ENCODE results near the gene MED13L.

Gene MED13L

DNA sequence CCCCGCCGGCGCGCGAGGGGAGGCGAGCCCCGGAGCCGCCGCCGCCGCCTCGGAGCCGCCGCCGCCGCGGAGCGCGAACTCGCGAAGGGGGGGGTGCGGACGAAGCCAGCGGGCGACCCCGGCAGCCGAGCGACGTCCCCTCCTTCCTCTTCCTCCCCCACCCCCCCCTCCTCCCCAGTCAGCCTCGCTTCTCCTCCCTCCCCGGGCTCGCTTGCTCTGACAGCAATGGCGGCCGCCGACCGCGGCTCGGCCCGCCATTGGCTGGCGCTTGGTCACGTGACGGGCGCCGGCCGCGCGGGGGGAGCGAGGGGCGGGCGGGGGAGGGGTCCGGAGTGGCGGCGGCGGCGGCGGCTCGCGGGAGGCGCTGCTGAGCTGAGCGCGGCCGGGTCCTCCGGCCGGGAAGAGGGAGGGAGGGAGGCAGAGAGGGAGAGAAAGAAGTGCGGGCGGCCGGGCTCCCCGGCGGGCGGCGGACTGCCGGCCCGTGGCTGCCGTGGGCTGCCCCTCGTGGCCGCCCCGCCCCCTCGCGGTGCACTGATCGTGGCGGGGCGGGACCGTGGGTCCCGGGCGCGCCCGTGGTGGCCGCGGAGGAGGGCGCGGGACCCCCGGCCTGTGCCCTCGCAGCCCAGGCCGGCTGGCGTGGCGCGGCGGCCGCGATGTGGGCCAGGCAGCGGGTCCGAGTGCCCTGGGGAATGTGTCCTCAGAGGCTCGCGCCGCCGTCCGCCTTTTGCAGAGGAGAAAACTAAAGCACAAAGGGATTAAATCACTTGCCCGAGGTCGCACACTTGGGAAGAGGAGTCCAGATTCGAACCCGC is at the start of gene MED13L:
Gene MED13L, minus strand, starts transcription at position 227 of the 812 bp plus-strand sequence. CDS start 562 bp downstream, outside the sequence.
- peak; percentile 98 for DNase-seq (ENCODE audit: low spot score)

DNA sequence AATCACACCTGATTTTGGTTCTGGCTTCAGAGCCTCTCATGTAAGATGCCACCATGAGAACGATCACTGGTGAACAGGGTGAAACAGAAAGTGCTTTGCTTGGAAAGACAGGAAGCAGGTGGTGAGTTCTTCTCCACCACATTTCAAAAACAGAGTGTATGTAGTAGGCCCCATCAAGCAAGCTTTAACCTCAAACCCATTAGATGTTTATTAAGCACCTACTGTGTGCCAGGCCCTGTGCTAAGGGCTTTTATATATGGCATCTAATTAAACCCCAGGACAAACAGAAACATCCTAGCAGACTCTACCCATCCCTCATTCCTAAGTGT is 47.8 kb upstream of the MED13L start:
- no peak for DNase-seq (ENCODE audit: low spot score)

DNA sequence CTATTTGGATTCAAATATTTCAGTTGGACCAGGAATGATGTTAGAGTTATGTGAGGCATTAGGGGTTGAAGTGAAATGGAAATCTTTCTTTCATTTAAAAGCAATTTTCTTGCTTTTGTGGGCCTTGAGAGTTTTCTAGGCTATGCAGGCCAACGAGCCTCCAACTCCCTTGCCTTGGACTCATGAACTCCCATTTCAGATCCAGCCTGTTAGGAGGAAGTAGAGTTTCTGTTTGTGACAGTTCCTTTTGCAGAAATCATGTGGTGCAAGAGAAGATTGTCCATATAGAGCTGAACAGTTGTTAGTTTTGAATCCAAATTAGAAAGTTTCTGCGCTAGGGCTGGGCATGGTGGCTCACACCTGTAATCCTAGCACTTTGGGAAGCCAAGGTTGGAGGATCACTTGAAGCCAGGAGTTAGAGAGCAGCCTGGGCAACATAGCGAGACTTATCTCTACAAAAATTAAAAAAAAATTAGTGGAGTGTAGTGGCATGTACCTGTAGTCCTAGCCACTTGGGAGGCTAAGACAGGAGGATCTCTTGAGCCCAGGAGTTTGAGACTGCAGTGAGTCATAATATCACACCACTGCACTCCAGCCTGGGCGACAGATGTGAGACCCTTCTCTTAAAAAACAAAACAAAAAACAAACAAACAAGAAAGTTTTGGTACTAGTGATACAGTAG is 47.3 kb upstream of the MED13L start:
- DNase-seq (ENCODE audit: low spot score), result no peak

DNA sequence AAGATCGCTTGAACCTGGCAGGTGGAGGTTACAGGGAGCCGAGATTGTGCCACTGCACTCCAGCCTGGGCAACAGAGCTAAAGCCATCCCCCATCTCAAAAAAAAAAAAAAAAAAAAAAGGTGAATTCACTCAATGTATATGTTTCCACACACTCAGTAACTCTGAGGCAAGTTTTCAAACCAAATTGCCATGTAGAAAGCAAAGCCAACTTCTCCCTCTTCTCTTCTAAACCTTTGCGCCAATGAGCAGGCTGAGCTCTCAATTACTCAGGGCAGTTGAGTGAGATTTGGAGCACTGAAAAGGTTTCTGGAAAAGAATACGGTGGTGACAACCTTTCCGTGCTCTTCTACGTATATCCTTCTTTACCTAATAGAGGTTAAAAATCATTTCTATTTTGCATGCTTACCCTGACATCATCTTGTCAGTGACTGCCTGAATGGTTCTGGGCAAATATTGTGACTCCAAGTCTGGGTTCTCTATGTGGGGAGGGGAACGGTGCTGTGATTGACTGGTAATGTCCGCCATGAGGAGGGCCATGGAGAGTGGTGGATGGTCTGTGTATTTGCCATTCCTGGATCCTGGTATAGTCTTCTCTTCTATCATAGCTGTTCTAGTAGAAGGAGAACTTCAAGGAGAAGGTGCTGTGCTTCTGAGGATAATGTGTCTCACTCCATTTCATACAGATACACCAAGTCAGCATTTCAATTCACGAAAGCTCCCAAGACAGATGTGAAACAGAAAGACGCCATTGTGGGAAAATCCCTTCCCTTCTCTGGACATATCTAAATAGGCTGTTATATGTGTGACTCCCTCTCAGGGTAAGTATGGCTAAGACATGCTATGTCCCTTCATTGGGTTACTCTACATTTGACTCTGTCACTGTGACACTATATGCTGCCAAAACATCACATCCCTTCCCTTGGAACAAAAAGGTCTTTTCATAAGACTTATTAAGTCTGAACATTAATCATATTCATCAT is 46.2 kb upstream of the MED13L start:
- DNase-seq (ENCODE audit: low spot score), result no peak

DNA sequence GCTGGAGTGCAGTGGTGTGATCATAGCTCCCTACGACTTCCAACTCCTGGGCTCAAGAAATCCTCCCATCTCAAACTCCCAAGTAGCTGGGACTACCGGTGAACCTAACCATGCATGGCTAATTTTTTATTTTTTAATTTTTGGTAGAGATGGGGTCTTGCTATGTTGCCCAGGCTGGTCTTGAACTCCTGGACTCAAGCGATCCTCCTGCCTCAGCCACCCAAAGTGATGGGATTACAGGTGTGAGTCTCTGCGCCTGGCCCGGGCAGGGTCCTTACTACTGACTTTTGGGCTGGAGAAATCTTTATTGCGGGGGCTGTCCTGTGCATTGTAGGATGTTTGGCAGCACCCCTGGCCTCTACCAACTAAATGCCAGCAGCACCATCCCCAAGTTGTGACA is 44.4 kb upstream of the MED13L start:
- no peak for DNase-seq (ENCODE audit: low spot score)

DNA sequence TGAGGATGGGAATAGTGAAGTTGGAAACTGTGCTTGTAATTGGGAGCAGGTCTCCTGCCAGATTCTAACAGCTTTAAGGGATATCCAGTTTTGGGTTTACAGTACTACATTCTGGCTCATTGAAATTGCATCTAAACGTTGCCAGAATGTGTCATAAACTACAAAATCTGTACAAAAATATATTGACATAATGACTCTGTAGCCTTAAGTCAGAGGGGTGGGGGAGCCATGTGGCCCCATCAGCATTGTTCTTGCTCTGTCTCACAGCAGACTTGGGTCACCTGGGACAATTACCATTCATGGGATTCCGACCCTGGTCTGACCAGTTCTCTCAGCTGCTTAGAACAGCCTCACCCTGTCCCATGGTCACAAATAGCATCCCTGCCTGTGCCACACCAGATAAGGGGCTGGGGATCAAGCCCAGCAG is 43.3 kb upstream of the MED13L start:
- DNase-seq (ENCODE audit: low spot score), result no peak

DNA sequence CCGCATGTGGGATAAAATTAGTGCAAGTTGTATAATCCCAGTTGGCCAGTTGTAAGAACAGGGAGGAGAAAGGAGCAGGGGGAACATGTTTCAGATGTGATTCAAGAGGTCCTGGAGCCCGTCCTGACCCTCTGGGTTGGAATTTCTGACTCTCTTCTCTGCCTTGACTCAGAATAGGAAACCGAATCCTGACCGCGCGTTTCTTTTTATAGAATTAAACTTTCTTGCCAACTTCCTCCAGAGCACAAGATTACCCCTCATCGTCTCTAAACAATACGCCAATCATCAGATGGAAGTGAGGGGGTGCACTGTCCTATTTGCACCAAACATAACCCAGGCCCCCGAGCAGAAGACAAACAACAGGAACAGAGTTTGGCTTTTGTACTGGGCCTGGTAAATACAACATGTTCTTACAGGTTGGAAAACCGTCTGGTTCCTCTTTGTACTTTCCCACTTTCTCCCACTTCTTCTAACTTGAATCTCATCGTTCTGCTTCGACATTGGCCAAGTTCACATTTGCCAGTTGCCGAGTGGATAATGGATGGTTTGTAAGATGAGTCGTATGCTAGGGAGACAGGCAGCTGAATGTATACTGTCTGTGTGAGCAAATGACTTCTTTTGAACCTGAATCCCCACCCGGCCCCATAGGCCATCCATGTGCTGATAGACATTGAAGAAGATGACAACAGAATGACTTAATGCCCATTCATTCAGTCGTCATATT is 42.6 kb upstream of the MED13L start:
- DNase-seq (ENCODE audit: low spot score), result no peak

DNA sequence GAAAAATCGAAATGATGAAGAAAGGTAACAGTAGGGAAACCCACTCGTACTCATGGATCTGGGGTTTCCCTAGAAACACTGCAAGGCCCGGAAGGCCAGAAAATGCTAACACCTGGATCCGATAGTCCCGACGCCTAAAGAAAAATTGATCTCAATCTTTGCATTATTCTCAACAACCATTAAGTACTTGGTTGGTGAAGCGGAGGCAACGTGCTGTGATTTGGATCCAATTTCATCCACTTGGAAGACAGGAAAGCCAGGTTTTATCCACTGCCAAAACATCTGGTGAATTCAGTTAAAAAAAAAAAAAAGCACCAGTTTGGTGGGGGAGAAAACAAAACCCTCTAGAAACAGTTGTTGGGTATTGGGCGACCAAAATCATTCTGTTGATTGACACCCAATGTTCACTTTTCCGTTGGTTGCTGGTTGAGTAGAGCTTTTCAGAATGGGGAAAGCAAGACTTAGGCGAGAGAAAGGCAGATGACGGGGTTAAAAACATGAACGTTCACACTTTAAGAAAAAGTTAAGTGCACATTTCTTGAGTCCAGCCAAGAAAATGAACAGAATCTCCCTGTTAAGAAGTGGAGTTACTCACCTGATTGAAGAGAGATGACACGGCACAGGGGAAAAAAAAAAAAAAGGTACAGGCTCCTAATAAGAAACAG is 41.9 kb upstream of the MED13L start:
- no peak for DNase-seq (ENCODE audit: low spot score)

DNA sequence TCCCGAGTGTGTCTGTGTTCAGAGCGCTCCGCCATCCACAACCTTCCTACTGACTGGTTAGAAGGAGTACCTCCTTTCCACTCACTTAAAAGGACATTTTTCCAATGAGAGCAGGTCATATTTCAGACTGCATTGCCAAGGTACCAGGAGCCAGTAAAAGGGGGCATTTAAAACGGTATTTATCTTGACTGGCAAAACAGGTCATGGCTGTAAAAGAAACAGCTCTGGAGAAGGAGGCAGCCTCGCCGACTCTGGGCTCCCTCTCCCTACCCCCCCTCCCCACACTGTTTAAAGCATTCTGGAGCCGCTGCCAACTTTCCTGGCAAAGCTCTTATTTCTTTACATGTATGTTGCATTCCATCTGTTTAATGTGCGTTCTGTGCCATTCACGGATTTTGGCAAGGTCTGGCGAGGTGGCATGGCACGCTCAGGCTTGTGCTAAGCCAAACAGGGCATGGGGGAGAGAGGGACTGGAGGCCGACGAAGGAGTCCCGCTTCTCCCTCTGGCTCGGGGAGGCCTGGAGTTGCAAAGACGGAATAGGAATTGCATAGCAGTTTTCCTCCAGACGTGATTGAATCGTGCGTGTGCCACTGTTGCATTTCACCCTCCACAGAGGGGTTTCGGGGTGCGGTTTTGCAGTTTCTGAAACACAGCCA is 41.2 kb upstream of the MED13L start:
- no peak for DNase-seq (ENCODE audit: low spot score)

DNA sequence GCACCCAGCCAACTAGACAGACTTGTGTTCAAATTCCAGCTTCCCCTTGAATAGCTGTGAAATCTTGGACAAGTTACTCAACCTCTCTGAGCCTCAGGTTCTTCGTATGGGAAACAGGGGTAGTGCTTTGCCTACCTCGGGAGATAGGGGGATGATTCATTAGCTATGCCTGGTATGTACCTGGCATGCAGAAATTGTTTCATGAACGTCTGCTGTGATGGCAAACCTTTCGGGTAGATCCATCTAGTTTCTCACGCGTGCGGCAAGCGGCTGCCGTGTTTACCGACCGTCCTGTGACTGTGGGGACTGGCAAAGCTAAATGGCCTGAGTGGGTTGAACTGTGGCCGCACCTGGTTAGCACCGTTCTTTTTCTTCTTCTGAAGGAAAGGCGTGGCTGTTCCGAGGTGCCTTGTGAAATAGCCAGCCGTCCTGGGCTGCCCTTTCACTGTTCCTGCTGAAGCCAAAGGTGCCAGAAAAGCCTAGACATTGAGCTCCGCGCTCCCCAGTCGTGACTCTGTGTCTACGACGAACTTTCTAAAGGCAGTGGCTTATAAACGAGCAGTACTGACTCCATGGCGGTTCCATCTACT is 40.6 kb upstream of the MED13L start:
- no peak for DNase-seq (ENCODE audit: low spot score)

DNA sequence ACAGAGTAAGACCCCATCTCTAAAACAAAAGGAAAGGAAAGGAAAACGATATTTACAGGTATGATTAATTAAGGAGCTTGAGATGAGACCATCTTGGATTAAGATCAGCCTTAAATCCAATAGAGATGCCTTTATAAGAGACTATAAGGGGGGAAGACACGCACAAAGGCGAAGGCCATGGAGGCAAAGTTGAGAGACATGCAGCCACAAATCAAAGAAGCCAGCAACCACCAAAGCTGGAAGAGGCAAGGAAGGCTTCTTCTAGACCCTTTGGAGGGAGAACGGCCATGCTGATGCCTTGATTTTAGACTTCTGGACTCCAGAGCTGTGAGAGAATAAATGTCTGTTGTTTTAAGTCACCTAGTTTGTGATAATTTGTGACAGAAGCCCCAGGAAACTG is 39.6 kb upstream of the MED13L start:
- DNase-seq (ENCODE audit: low spot score), result no peak

DNA sequence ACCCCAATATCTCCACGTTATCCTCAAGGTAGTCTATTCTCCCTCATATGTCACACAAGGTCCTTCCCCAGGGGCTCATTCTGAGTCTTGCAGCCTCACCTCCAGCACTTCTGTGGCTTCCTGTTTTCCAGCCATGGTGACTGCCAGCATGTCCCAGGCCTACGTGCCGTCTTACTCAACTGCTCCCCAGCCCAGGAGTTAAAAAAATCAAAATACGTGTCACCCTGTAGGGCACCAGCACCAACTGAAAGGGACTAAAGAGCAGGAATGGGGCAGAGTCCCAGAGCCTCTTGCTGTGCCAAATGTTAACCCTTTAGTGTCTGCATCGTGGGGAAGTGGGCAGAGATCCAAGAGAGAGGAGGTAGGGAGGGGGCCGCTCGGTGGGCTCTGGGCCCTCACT is 37.0 kb upstream of the MED13L start:
- DNase-seq (ENCODE audit: low spot score), result no peak

DNA sequence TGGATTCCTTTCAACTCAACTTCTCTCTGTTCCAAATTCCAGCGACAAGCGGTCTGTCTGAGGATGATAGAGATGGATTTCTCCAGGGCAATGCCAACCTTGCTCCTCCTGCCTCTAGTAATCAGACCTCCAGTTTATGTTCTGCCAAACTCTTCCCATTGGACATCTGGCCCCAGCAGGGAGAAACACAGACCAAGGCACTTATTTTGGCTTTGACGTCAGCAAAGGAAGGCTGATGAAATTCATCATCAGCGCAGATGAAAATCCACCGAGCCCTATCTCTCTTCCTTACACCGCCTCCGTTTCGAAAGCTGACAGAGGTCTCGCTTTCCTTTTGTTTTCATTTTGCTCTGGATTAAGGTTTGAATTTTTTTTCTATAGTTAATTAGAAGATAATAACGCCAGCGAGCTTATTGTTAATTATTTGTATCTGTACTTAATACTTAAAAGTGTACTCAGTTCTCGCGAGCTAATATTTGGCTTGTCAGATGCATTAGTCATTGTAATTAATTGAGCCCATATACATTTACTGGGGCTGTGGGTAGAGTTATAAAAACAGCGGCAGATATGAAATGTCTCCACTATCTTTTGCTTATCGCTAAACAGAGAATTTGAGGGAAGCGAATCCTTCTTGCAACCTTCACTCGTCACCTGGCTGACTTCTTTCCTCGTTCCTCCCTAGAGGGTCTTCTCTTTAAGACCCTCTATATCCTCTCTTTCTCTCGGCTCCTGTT is 35.9 kb upstream of the MED13L start:
- no peak for DNase-seq (ENCODE audit: low spot score)

DNA sequence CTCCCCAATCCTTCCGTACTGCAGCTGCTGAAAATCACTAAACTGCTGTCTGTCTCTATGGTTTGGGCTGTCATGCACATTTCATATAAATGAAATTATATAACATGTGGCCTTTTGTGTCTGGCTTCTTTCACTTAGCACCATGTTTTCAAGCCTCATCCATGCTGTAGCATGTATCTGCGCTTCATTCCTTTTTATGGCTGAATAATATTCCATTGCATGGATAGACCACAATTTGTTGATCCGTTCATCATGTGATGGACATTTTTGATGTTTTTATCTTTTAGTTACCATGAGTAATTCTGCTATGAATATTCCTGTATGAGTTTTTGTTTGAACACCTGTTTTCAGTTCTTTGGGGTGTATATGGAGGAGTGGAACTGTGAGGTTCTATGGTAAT is 32.6 kb upstream of the MED13L start:
- DNase-seq (ENCODE audit: low spot score), result no peak

DNA sequence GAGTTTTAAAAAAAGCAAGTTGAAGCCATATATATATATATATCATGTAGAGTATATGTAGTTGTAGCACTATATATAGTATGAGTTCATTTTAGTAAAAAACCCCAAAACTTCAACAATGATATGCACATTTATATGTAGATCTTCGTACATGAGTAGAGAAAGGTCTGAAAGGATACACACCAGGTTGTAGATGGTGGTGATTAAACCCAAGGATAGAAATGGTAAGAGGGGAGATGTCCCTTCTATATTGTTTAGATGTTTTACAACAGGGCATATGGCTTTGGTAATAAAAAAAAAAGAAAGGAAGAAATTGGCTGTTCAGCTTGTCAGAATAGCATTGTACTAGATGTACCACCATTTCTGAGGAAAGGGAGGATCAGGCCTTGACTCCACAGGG is 31.9 kb upstream of the MED13L start:
- no peak for DNase-seq (ENCODE audit: low spot score)

DNA sequence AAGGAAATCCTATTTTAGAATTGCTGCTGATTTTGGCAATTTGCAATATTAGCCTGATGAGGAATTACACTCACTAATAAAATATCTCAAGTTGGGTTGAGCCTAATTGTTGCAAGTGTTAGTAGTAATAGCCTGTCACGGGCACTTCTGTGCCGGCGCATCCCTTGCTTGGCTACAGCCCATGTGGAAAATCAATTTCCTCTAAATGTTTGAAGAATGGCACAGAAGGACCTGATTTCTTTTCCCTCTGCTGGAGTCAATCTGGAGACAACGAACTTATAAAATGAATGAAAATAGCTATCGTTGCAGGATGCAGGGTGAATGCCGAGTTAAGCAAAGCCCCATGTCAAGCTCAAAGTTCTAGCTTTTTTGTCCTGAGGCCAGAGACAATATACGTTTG is 31.2 kb upstream of the MED13L start:
- no peak for DNase-seq (ENCODE audit: low spot score)

DNA sequence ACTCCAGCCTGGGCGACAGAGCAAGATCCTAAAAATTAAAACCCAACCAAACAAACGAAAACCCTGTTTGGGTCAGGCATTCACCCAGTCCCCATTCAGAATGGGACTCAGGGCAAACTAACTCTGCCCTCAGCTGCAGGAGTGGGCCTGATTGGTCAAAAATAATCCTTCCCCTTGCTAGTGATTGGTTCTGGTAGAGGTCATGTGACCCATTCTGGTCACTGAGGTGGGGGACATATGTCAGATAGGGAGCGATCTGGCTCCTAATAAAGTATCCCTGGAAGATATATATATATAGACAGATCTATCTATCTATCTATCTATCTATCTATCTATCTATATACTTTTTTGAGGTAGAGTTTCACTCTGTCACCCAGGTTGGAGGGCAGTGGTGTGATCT is 29.5 kb upstream of the MED13L start:
- no peak for DNase-seq (ENCODE audit: low spot score)

DNA sequence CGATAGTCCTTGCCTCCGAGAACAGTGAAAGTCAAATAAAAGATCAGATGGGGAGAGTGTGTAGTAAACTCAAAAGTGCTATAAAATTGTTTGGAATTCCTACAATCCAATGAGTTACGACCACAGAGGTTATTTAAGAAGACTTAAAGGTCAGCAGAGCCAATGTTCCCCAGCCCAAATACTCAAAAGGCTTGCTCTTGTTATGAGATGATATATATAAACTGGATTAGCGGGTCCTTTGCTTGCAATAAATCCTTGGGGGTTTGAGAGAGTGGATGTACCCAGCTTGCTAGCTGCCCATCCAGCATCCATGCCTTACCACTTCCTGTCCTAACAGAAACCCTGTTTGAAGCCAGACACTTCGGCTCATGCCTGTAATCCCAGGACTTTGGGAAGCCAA is 29.0 kb upstream of the MED13L start:
- DNase-seq (ENCODE audit: low spot score), result no peak

DNA sequence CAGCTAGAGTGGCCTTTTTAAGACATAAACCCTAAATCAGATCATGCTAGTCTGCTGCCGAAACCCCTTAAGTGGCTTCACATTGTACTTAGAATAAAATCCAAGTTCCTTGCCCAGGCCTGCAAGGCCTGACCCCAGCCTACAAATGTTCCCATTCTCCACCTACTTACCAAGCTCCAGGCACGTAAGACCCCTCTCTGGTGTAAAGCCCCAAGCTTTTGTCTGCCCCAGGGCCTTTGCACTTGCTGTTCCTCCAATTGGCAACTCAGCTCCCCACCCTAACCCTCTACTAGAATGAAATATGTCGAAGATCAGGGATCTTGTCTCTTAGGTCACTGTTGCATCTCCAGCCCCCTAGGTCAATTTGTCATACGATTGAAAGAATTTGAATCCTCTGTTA is 27.1 kb upstream of the MED13L start:
- no peak for DNase-seq (ENCODE audit: low spot score)

DNA sequence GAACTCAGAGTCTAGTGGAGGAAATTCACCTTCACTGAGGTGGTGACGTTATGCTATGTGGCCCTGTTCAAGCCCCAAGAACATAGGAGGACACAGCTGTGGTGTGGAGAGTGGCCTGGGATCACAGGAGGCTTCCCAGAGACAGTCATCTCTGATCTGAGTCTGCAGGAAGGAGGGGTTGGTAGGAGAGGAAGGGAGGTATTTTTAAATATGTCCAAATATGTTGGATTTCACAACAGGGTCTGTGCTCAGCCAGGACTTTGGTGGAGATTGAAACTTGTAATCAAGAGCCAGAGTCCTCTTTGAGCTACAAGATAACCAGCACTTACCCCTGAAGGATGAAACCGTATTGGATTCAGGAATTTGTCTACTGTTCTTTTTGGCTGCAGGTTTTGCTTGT is 26.4 kb upstream of the MED13L start:
- DNase-seq (ENCODE audit: low spot score), result no peak
